ENCODE data around the gene GREB1.

GREB1 gene

GRCh38 chr2:11554399-11554716 lies 20.5 kb downstream of the GREB1 start:
- H3K36me3 ChIP-seq (replicated peaks; ENCODE audit: low read depth, low read length): no peaks in the 10 kb centered on the region
- H3K9ac ChIP-seq (ENCODE audit: low read length): no peak overlapping the region
- no peak overlapping the region for H2AFZ ChIP-seq (ENCODE audit: low read depth, low read length)
- H4K20me1 ChIP-seq (ENCODE audit: insufficient read depth, low read length): no peaks in the 10 kb centered on the region
- TF ChIP-seq EZH2phosphoT487 (IDR thresholded peaks at IDR 0.05; ENCODE audit: low read depth) (no peak), CTCF (IDR thresholded peaks at IDR 0.05; ENCODE audit: low read depth, low read length) (no peak)
- no peak overlapping the region for H3K4me2 ChIP-seq (ENCODE audit: low read length)
- no peaks in the 10 kb centered on the region for H3K9me3 ChIP-seq (ENCODE audit: insufficient read depth, low read length)
- no peak overlapping the region for H3K27ac ChIP-seq (ENCODE audit: low read length)
- H3K4me1 ChIP-seq (ENCODE audit: low read length): no peaks in the 10 kb centered on the region
- H3K27me3 ChIP-seq (ENCODE audit: low read depth, low read length): peaks cover 30% of the 10 kb centered on the region
- no peaks in the 10 kb centered on the region for H3K79me2 ChIP-seq (ENCODE audit: low read length)
- no peak overlapping the region for H3K4me3 ChIP-seq (ENCODE audit: low read length)

GRCh38 chr2:11556101-11556806 lies 22.4 kb downstream of the GREB1 start:
- H3K9me3 ChIP-seq (ENCODE audit: insufficient read depth, low read length): no peaks in the 10 kb centered on the region
- no peak for TF ChIP-seq EZH2phosphoT487 (IDR thresholded peaks at IDR 0.05; ENCODE audit: low read depth)
- TF ChIP-seq CTCF (IDR thresholded peaks at IDR 0.05; ENCODE audit: low read depth, low read length): no peak
- no peak overlapping the region for H2AFZ ChIP-seq (ENCODE audit: low read depth, low read length)
- no peak overlapping the region for H3K27ac ChIP-seq (ENCODE audit: low read length)
- H3K4me2 ChIP-seq (ENCODE audit: low read length): no peak overlapping the region
- H3K27me3 ChIP-seq (ENCODE audit: low read depth, low read length): peaks cover 30% of the 10 kb centered on the region
- no peaks in the 10 kb centered on the region for H3K4me1 ChIP-seq (ENCODE audit: low read length)
- no peak overlapping the region for H3K9ac ChIP-seq (ENCODE audit: low read length)
- no peak overlapping the region for H3K4me3 ChIP-seq (ENCODE audit: low read length)
- H4K20me1 ChIP-seq (ENCODE audit: insufficient read depth, low read length): no peaks in the 10 kb centered on the region
- H3K79me2 ChIP-seq (ENCODE audit: low read length): no peaks in the 10 kb centered on the region
- no peaks in the 10 kb centered on the region for H3K36me3 ChIP-seq (replicated peaks; ENCODE audit: low read depth, low read length)

- Histone ChIP-seq H3K36me3 (replicated peaks; ENCODE audit: low read depth, low read length) (no peaks in the 10 kb centered on the region), H3K4me3 (ENCODE audit: low read length) (no peak overlapping the region), H3K9ac (ENCODE audit: low read length) (no peak overlapping the region)
Measured at GRCh38 chr2:11558214-11558886, 24.5 kb downstream of the GREB1 start.

More at GRCh38 chr2:11558214-11558886, 24.5 kb downstream of the GREB1 start:
- TF ChIP-seq EZH2phosphoT487 (IDR thresholded peaks at IDR 0.05; ENCODE audit: low read depth): no peak
- TF ChIP-seq CTCF (IDR thresholded peaks at IDR 0.05; ENCODE audit: low read depth, low read length): no peak
- Histone ChIP-seq H2AFZ (ENCODE audit: low read depth, low read length) (no peak overlapping the region), H3K27me3 (ENCODE audit: low read depth, low read length) (peaks cover 30% of the 10 kb centered on the region), H3K9me3 (ENCODE audit: insufficient read depth, low read length) (no peaks in the 10 kb centered on the region), H3K4me2 (ENCODE audit: low read length) (no peak overlapping the region), H3K4me1 (ENCODE audit: low read length) (no peaks in the 10 kb centered on the region), H3K79me2 (ENCODE audit: low read length) (no peaks in the 10 kb centered on the region), H3K27ac (ENCODE audit: low read length) (no peak overlapping the region), H4K20me1 (ENCODE audit: insufficient read depth, low read length) (no peaks in the 10 kb centered on the region)

Data from OCI-LY3 (cell line).